Stimulated activated CD4-positive, alpha-beta T cell treated with anti-CD3 and anti-CD28 coated beads, Interleukin-4, amount 100 ng/mL, for 4 hours (primary cell): ENCODE results near the gene PNRC1.
"Not testable (repeated sequence)": the region's sequence is repeated elsewhere in the genome, so short reads cannot be mapped to it uniquely, and the experiment has no call there.

Source experiments
- DNase-seq, 2 experiments: peaks; one replicate each; pipeline ENCODE4 v3.0.0-alpha.2; 2020

PNRC1 gene

DNA sequence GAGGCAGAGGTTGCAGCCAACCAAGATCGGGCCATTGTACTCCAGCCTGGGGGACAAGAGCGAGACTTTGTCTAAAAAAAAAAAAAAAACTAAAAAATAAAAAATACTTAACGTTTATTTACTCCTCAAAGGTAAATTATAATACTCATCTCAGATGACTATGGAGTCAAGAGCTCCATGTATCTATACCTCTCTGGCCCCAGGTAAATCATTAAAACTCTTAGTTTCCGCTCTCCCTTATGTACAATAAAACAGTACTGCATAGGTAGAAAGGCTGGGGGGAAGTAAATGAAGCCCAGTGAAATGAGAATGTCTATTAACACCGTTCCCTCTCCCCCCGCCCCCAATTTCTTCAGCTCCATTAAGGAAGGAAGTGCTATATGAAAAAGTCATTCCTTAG is 36.2 kb downstream of the PNRC1 start:
- DNase-seq: no peak

- peak; percentile 15 to 35 for DNase-seq
Observed at GRCh38 chr6:89117211-89118108, 36.9 kb downstream of the PNRC1 start, which contains the start of gene SRSF12. SRSF12 (minus strand) TSS chr6:89118071; CDS start chr6:89117887, 184 bp downstream.

DNA sequence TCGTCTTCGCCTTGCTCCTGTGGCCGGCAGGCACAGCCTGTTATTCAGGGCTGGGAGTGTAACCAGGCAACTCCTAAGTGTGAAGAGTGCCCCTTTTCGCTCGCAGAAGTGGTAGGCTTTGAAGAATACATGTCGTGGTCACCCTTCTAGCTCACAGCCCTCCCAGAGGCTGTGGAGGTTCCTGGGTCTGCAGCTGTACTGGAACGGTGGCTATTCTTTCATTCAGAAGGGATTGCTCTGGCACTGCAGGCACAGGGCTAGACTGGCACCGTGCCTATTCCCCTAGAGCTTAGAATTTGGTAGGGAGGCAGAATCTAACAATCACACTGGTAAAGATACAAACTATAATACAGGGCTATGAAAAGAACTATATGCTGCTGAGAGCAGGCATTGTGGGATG is 38.4 kb downstream of the PNRC1 start:
- no peak for DNase-seq

DNA sequence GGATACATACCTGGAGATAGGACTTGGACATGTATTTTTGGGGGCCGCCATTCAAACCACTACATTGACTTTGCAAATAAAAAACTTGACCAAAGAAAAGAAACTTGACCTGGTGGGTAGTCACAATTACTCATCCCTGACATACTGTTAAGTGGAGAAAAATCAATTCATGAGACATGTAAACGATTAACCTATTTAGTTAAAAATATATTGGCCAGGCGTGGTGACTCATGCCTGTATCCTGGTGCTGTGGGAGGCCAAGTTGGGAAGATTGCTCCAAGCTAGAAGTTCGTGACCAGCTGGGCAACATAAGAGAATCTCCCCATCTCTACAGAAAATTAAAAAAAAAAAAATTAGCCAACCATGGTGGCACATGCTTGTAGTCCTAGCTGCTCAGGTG is 39.8 kb downstream of the PNRC1 start:
- no peak for DNase-seq

- no peak for DNase-seq
Observed at GRCh38 chr6:89121934-89122333, 41.4 kb downstream of the PNRC1 start.

DNA sequence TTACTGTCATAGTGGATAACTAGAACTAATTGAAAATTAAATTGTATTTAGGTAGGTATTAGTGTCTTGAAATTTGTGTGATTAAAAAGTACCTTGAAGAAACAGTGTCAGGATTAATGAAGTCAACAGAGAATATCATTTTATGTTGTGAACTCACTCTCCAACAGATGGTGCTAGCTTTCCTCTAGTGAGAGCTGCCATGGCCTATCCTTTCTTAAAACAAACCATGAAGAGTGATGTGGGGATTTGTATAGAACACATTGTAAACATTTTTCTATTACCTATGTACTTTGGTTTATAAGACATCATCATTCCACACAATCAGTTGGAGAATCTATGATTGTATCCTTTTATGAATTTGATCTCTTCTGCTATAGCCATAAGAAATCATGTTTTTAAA is 42.1 kb downstream of the PNRC1 start:
- no peak for DNase-seq

DNA sequence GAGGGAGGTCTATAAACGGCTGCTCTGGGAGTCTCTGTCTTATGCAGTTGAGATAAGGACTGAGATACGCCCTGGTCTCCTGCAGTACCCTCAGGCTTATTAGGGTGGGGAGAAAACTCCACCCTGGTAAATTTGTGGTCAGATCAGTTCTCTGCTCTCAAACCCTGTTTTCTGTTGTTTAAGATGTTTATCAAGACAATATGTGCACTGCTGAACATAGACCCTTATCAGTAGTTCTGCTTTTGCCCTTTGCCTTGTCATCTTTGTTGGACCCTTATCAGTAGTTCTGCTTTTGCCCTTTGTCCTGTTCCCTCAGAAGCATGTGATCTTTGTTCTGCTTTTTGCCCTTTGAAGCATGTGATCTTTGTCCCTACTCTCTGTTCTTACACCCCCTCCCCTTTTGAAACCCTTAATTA is 47.7 kb downstream of the PNRC1 start:
- DNase-seq: not testable (repeated sequence)

- no peak for DNase-seq
Observed at GRCh38 chr6:89131599-89131998, 51.0 kb downstream of the PNRC1 start.

GRCh38 chr6:89132057-89132456 is 51.5 kb downstream of the PNRC1 start:
- DNase-seq: no peak

DNA sequence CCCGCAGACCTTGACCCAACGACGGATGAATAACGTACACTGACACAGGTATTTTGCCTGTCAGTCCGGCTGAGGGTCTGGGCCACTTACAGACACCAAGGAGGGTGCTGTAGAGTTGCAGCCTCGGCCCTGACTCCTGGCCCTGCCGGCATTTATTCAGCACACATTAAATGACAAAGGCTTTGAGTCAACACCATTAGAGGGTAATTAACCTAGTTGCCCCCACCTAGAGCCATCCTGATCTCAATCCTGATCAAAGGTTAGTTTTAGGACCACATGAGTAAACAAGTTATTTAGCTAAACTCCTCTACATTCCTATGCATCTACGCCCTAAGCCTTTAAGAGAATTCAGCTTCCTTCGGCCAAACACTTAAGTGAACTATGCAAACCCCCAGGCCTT is 53.4 kb downstream of the PNRC1 start:
- DNase-seq: no peak

DNA sequence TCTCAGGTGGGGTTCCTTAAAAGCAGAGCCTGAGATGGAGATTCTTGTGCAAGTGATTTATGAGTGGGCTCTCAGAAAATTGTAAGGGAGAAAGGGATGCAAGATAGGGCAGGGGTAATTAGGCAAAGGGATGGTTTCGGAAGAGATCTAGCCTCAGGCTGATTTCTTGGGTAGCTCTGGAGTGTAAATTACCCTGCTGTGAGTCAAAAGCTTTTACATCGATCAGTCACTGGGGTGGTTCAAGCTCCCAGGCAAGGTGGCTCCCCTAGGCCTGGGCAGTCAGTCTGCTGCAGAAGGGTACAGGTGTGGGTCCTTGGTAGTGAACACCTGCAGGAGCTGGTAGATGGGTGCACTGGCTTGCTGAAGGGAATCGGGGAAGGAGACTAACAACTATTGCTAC is 54.2 kb downstream of the PNRC1 start:
- DNase-seq: no peak
